ENCODE data around the gene DCAF4. TPM values are rescaled to one million over a fixed set of nuclear protein-coding genes. Genes with fewer than 3 reads are reported as not detected.

Gene DCAF4
- total RNA-seq, 2 experiments from 2014 or later, result 13.6 to 15.6 TPM

DNA sequence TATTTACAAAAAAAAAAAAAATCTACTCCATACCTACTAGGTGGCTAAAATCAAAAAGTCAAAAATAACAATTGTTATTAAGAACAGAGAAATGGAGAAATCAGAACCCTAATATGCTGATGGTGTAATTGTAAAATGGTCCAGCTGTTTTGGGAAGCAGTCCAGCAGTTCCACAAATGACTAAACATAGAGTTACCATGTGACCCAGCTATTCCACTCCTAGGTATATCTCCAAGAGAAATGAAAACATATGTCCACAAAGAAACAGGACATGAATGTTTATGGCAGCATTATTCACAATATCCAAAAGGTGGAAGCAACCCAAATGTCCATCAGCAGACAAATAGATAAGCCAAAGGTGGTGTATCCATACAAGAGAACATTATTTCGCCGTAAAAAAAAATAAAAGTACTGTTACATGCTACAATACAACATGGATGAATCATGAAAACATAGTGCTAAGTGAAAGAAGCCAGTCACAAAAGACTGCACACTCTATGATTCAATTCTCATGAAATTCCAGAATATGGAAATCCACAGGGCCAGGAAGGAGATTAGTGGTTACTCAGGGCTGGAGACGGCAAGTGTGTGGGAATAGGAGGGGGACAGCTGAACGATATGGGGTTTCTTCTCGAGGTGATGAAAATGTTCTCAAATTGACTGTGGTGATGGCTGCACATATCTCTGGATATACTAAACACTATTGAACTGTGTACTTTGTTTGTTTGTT is 23.3 kb upstream of the DCAF4 start:
- H3K4me3 Mint-ChIP-seq, result no peak overlapping the region
- H3K36me3 Mint-ChIP-seq (ENCODE audit: low read depth), result no peaks in the 10 kb centered on the region
- no peaks in the 10 kb centered on the region for H3K9me3 Mint-ChIP-seq
- ChIA-PET CTCF (interaction anchor here (0.6 to 5.1 kb wide), 10 partner anchors 8 to 387 kb away, joined by 3 to 220 read pairs (median 4); partner anchors contain the start of gene DPF3), POLR2A (interaction anchor here (1.4 to 3.4 kb wide), 2 partner anchors 9 to 384 kb away, joined by 4 to 14 read pairs; partner anchors contain the start of gene DPF3)
- H3K27me3 Mint-ChIP-seq, result peaks cover 21% of the 10 kb centered on the region
- no peak overlapping the region for H3K27ac Mint-ChIP-seq
- no peak for DNase-seq
- peaks cover 24% of the 10 kb centered on the region for H3K4me1 Mint-ChIP-seq

- Mint-ChIP-seq H3K9me3 (no peaks in the 10 kb centered on the region), H3K27me3 (peaks cover 21% of the 10 kb centered on the region), H3K4me1 (peaks cover 24% of the 10 kb centered on the region), H3K4me3 (no peak overlapping the region), H3K27ac (no peak overlapping the region), H3K36me3 (ENCODE audit: low read depth) (no peaks in the 10 kb centered on the region)
- DNase-seq, result no peak
- ChIA-PET POLR2A (interaction anchor here (0.6 to 3.4 kb wide), 6 partner anchors 10 to 857 kb away, joined by 3 to 25 read pairs (median 4); partner anchors contain the start of gene DPF3), CTCF (interaction anchor here (0.8 to 5.1 kb wide), 11 partner anchors 9 to 431 kb away, joined by 3 to 220 read pairs (median 5); partner anchors contain the start of gene DPF3)
Measured at GRCh38 chr14:72903716-72904115, 22.5 kb upstream of the DCAF4 start.

- no peak overlapping the region for H3K27ac Mint-ChIP-seq
- POLR2A ChIA-PET, result interaction anchor here (0.6 to 3.4 kb wide), 6 partner anchors 10 to 857 kb away, joined by 3 to 25 read pairs (median 4); partner anchors contain the start of gene DPF3
Measured at GRCh38 chr14:72904218-72904617, 22.0 kb upstream of the DCAF4 start.

GRCh38 chr14:72904840-72905561 is 21.3 kb upstream of the DCAF4 start:
- Mint-ChIP-seq H3K27me3 (peaks cover 25% of the 10 kb centered on the region), H3K9me3 (no peaks in the 10 kb centered on the region), H3K27ac (no peak overlapping the region), H3K4me3 (no peak overlapping the region), H3K4me1 (peaks cover 31% of the 10 kb centered on the region), H3K36me3 (ENCODE audit: low read depth) (no peaks in the 10 kb centered on the region)
- DNase-seq, result peak; percentile 75
- ChIA-PET POLR2A (interaction anchor here (0.9 to 3.4 kb wide), 6 partner anchors 11 to 454 kb away, joined by 3 to 25 read pairs (median 4); partner anchors contain the start of gene DPF3), CTCF (interaction anchor here (0.7 to 5.1 kb wide), 19 partner anchors 8 to 435 kb away, joined by 3 to 220 read pairs (median 4); partner anchors contain the start of gene DPF3)

More at GRCh38 chr14:72904218-72904617, 22.0 kb upstream of the DCAF4 start:
- H3K4me3 Mint-ChIP-seq, result no peak overlapping the region
- peaks cover 22% of the 10 kb centered on the region for H3K27me3 Mint-ChIP-seq
- H3K4me1 Mint-ChIP-seq, result peaks cover 29% of the 10 kb centered on the region
- CTCF ChIA-PET, result interaction anchor here (0.8 to 5.1 kb wide), 12 partner anchors 8 to 431 kb away, joined by 3 to 220 read pairs (median 4); partner anchors contain the start of gene DPF3
- H3K36me3 Mint-ChIP-seq (ENCODE audit: low read depth), result no peaks in the 10 kb centered on the region
- H3K9me3 Mint-ChIP-seq, result no peaks in the 10 kb centered on the region
- no peak for DNase-seq

GRCh38 chr14:72906316-72906715 is 19.9 kb upstream of the DCAF4 start:
- Mint-ChIP-seq H3K36me3 (ENCODE audit: low read depth) (no peaks in the 10 kb centered on the region), H3K27ac (no peak overlapping the region), H3K9me3 (no peaks in the 10 kb centered on the region), H3K4me1 (peaks cover 31% of the 10 kb centered on the region), H3K27me3 (peaks cover 23% of the 10 kb centered on the region), H3K4me3 (no peak overlapping the region)
- ChIA-PET CTCF (interaction anchor here (1.6 to 5.1 kb wide), 4 partner anchors 42 to 401 kb away, joined by 4 to 220 read pairs (median 18); no protein-coding TSS in a partner anchor), POLR2A (interaction anchor here (2.8 kb wide), 1 partner anchor 392 kb away, joined by 25 read pairs; no protein-coding TSS in a partner anchor)
- DNase-seq, result no peak

GRCh38 chr14:72906879-72907278 is 19.4 kb upstream of the DCAF4 start:
- H3K9me3 Mint-ChIP-seq, result no peaks in the 10 kb centered on the region
- H3K4me3 Mint-ChIP-seq, result no peak overlapping the region
- DNase-seq, result no peak
- ChIA-PET POLR2A (no interaction called here), CTCF (interaction anchor here (1.4 to 5.1 kb wide), 2 partner anchors 390 to 391 kb away, joined by 8 to 220 read pairs; no protein-coding TSS in a partner anchor)
- peaks cover 23% of the 10 kb centered on the region for H3K27me3 Mint-ChIP-seq
- H3K36me3 Mint-ChIP-seq (ENCODE audit: low read depth), result no peaks in the 10 kb centered on the region
- peaks cover 31% of the 10 kb centered on the region for H3K4me1 Mint-ChIP-seq
- no peak overlapping the region for H3K27ac Mint-ChIP-seq

GRCh38 chr14:72907886-72908285 is 18.4 kb upstream of the DCAF4 start:
- DNase-seq, result no peak
- CTCF ChIA-PET, result interaction anchor here (1.4 to 3.0 kb wide), 2 partner anchors 391 to 394 kb away, joined by 8 to 18 read pairs; no protein-coding TSS in a partner anchor

GRCh38 chr14:72909163-72909562 is 17.1 kb upstream of the DCAF4 start:
- peaks cover 32% of the 10 kb centered on the region for H3K27me3 Mint-ChIP-seq
- peaks cover 33% of the 10 kb centered on the region for H3K4me1 Mint-ChIP-seq
- POLR2A ChIA-PET, result interaction anchor here (0.9 to 1.9 kb wide), 4 partner anchors 10 to 392 kb away, joined by 3 to 10 read pairs (median 3); partner anchors contain the start of gene DPF3
- DNase-seq, result no peak
- H3K9me3 Mint-ChIP-seq, result no peaks in the 10 kb centered on the region
- H3K36me3 Mint-ChIP-seq (ENCODE audit: low read depth), result no peaks in the 10 kb centered on the region
- H3K4me3 Mint-ChIP-seq, result no peak overlapping the region
- no peak overlapping the region for H3K27ac Mint-ChIP-seq
- CTCF ChIA-PET, result interaction anchor here (0.6 to 3.0 kb wide), 5 partner anchors 15 to 395 kb away, joined by 3 to 18 read pairs (median 4); partner anchors contain the start of gene DPF3

More at GRCh38 chr14:72907886-72908285, 18.4 kb upstream of the DCAF4 start:
- H3K4me1 Mint-ChIP-seq, result peaks cover 31% of the 10 kb centered on the region
- POLR2A ChIA-PET, result interaction anchor here (1.1 to 1.9 kb wide), 2 partner anchors 14 to 378 kb away, joined by 3 to 10 read pairs; partner anchors contain the start of gene DPF3
- no peak overlapping the region for H3K4me3 Mint-ChIP-seq
- H3K36me3 Mint-ChIP-seq (ENCODE audit: low read depth), result no peaks in the 10 kb centered on the region
- H3K9me3 Mint-ChIP-seq, result no peaks in the 10 kb centered on the region
- H3K27ac Mint-ChIP-seq, result no peak overlapping the region
- H3K27me3 Mint-ChIP-seq, result peaks cover 25% of the 10 kb centered on the region

DNA sequence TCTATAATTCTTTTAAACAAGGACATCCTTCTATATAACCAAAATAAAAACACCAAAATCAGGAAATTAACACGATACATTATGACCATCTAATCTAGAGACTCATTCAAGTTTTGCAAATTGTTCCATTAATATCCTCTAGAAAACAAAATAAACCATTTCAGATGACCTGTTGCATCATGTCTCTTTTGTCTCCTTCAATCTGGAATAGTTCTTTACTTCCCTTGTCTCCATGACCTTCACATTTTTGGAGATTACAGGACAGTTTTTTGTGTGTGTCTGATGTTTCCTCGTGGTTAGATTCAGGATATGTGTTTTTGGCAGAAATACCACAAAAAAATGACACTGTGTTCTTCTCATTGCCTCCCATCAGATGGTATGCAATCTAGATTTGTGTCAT is 12.5 kb upstream of the DCAF4 start:
- Mint-ChIP-seq H3K4me1 (peaks cover 12% of the 10 kb centered on the region), H3K36me3 (ENCODE audit: low read depth) (no peaks in the 10 kb centered on the region), H3K27me3 (peaks cover 35% of the 10 kb centered on the region), H3K4me3 (no peak overlapping the region), H3K27ac (no peak overlapping the region), H3K9me3 (no peaks in the 10 kb centered on the region)
- ChIA-PET CTCF (no interaction called here), POLR2A (no interaction called here)
- no peak for DNase-seq

DNA sequence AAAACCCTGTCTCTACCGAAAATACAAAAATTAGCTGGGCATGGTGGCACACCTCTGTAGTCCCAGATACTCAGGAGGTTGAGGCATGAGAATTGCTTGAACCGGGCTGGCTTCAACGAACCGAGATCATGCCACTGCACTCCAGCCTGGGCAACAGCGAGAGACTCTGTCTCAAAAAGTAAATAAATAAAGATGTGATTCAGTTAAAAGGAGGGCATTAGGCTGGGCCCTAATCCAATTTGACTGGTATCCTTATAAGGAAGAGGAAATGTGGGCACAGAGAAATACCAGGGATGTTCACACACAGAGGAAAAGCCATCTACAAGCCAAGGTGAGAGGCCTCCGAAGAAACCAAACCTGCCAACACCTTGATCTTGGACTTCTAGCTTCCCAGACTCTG is 10.1 kb upstream of the DCAF4 start:
- no peaks in the 10 kb centered on the region for H3K36me3 Mint-ChIP-seq (ENCODE audit: low read depth)
- ChIA-PET CTCF (interaction anchor here (0.8 to 1.3 kb wide), 2 partner anchors 11 to 13 kb away, joined by 3 read pairs; no protein-coding TSS in a partner anchor), POLR2A (interaction anchor here (2.4 kb wide), 1 partner anchor 10 kb away, joined by 8 read pairs; the partner anchor contains the start of gene DCAF4)
- H3K4me1 Mint-ChIP-seq, result peaks cover 5% of the 10 kb centered on the region
- H3K4me3 Mint-ChIP-seq, result no peak overlapping the region
- DNase-seq, result no peak
- H3K27me3 Mint-ChIP-seq, result peaks cover 48% of the 10 kb centered on the region
- H3K27ac Mint-ChIP-seq, result no peak overlapping the region
- no peaks in the 10 kb centered on the region for H3K9me3 Mint-ChIP-seq

DNA sequence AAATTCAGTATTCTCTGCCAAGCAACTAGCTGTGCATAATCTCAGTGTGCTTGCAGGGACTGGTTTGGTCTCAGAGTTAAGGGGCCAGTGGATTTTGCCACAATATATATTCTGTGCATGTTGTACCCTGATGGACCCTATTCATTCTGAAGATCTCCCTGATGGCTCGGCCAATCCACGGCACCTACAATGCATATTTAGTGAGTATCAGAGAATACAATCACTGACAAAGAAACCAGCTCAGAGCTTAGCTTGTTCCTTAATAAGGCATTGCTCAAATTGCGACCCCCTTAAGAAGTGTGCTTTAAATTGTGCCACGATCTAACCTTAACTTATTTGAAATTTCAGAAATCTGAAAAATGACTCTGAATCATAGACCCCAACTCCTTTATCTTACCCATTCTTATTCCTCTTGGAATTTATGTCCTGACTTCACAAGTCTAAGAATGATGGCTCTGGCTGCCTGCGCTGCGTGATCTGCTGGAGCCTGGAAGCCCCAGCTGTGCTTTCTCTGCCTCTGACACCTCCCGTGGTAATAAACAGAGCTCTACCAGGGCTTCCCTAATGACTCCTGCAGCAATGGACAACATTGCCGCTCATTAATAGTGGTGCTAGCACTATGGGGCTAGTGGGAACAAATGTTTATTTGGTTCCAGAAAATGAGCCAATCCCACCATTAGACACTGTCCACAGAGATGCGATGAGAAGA is 9.0 kb upstream of the DCAF4 start:
- peaks cover 55% of the 10 kb centered on the region for H3K27me3 Mint-ChIP-seq
- H3K36me3 Mint-ChIP-seq (ENCODE audit: low read depth), result no peaks in the 10 kb centered on the region
- H3K4me3 Mint-ChIP-seq, result no peak overlapping the region
- POLR2A ChIA-PET, result interaction anchor here (2.4 kb wide), 1 partner anchor 9 kb away, joined by 8 read pairs; the partner anchor contains the start of gene DCAF4
- no peak overlapping the region for H3K27ac Mint-ChIP-seq
- no peaks in the 10 kb centered on the region for H3K9me3 Mint-ChIP-seq
- CTCF ChIA-PET, result interaction anchor here (1.1 to 1.3 kb wide), 2 partner anchors 14 to 401 kb away, joined by 3 to 4 read pairs; no protein-coding TSS in a partner anchor
- peaks cover 5% of the 10 kb centered on the region for H3K4me1 Mint-ChIP-seq
- DNase-seq, result no peak

DNA sequence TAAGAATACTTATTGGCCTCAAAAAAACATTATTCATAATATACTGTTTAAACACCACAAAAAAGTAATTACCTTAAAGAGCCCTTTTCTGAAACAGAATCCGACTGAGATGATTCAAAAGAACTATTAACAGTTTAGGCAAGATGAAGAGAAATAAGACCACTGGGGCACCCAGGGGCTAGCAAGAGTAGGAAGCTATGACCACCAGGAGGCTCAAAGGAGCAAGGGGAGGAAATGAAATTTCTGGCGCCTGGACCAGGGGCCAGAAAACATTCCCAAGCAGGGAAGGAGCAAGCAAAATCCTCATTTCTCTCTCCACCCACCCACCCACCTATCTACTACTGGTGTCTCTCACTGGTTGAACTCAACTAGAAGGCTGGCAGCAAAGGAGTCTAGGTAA is 6.3 kb upstream of the DCAF4 start:
- CTCF ChIA-PET, result no interaction called here
- Mint-ChIP-seq H3K4me1 (no peaks in the 10 kb centered on the region), H3K36me3 (ENCODE audit: low read depth) (no peaks in the 10 kb centered on the region), H3K4me3 (no peak overlapping the region), H3K27ac (no peak overlapping the region), H3K27me3 (peaks cover 50% of the 10 kb centered on the region), H3K9me3 (no peaks in the 10 kb centered on the region)
- POLR2A ChIA-PET, result interaction anchor here (0.7 kb wide), 1 partner anchor 11 kb away, joined by 3 read pairs; no protein-coding TSS in a partner anchor
- no peak for DNase-seq

All from activated CD4-positive, alpha-beta memory T cell treated with anti-CD3 and anti-CD28 coated beads, Interleukin-2, amount 10 ng/mL, durations not matched to agents 7 days and 5 days (primary cell).